ENCODE measurements around the gene SLC38A8. TPM values are rescaled to one million over a fixed set of nuclear protein-coding genes. Genes with fewer than 3 reads are reported as not detected.

Gene SLC38A8
- total RNA-seq, 2 experiments from 2014 or later = not detected

- Mint-ChIP-seq H3K4me1 (ENCODE audit: low read depth) (peaks cover 1% of the 10 kb centered on the region), H3K4me3 (no peak overlapping the region), H3K36me3 (ENCODE audit: low read depth) (no peaks in the 10 kb centered on the region), H3K27me3 (peaks cover 21% of the 10 kb centered on the region), H3K9me3 (no peaks in the 10 kb centered on the region), H3K27ac (no peak overlapping the region)
- DNase-seq (no peak), ATAC-seq (no peak)
- intact Hi-C loops (cut with micrococcal nuclease) = no loop called here
- no peak for TF ChIP-seq CTCF (IDR thresholded peaks at IDR 0.05)
- CTCF ChIA-PET = interaction anchor here (2.4 kb wide), 1 partner anchor 34 kb away, joined by 7 read pairs; no protein-coding TSS in a partner anchor
- POLR2A ChIA-PET = no interaction called here
These were observed 52.1 kb downstream of the SLC38A8 start for GRCh38 chr16:83990492-83990891.

DNA sequence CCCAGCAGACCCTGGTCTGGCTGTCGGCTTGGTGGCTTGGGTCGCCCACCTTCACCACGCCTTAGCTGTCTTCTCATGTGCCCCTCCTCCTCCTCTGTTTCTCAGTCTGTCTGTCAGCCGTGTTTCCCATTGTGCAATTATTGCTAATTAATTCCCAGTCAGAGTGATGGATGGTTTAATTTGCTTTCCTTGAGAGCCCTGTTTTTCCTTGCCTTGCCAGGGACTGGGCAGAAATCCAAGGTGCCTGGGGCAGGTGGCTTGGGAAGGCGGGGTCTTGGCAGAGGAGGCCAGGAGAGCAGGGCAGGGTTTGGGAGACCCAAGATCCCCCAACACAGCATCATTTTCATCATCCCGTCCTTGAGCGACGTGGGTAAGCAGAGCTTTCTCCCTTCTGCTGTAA is 53.3 kb downstream of the SLC38A8 start:
- Mint-ChIP-seq H3K4me1 (ENCODE audit: low read depth) (no peaks in the 10 kb centered on the region), H3K27ac (no peak overlapping the region), H3K36me3 (ENCODE audit: low read depth) (no peaks in the 10 kb centered on the region), H3K4me3 (no peak overlapping the region), H3K27me3 (peaks cover 15% of the 10 kb centered on the region), H3K9me3 (no peaks in the 10 kb centered on the region)
- no peak for TF ChIP-seq CTCF (IDR thresholded peaks at IDR 0.05)
- ChIA-PET CTCF (interaction anchor here (0.7 to 2.4 kb wide), 2 partner anchors 32 to 74 kb away, joined by 3 to 7 read pairs; no protein-coding TSS in a partner anchor), POLR2A (interaction anchor here (0.9 kb wide), 1 partner anchor 9 kb away, joined by 3 read pairs; no protein-coding TSS in a partner anchor)
- ATAC-seq (no peak), DNase-seq (no peak)
- intact Hi-C loops (cut with micrococcal nuclease) = no loop called here

DNA sequence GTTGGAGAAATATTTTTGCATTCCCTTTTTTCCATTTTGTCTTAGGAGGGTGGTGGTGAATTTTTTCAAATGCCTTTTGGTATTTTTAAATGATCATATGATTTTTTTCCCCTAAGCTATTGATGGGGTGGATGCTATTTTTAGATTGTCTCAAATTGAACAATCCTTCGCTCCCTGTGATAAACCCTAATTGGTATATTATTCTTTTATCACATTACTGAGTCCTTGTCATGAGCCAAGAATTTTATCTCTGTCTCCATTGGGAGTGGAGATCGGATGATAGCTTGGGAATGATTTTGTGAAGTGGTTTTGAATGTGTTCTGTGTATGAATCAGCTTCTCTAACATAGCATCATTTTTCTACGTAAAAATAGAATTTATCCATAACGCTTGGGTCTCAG is 59.1 kb downstream of the SLC38A8 start:
- Mint-ChIP-seq H3K27ac (no peak overlapping the region), H3K36me3 (ENCODE audit: low read depth) (no peaks in the 10 kb centered on the region), H3K9me3 (peaks cover 4% of the 10 kb centered on the region), H3K4me3 (no peak overlapping the region), H3K27me3 (peaks cover 2% of the 10 kb centered on the region), H3K4me1 (ENCODE audit: low read depth) (no peaks in the 10 kb centered on the region)
- ATAC-seq (no peak), DNase-seq (no peak)
- intact Hi-C loops (cut with micrococcal nuclease) = no loop called here
- POLR2A ChIA-PET = no interaction called here
- CTCF ChIA-PET = interaction anchor here (1.0 kb wide), 1 partner anchor 27 kb away, joined by 3 read pairs; no protein-coding TSS in a partner anchor
- TF ChIP-seq CTCF (IDR thresholded peaks at IDR 0.05) = no peak

- TF ChIP-seq CTCF (IDR thresholded peaks at IDR 0.05) = no peak
- intact Hi-C loops (cut with micrococcal nuclease) = no loop called here
- Mint-ChIP-seq H3K4me3 (no peak overlapping the region), H3K36me3 (ENCODE audit: low read depth) (no peaks in the 10 kb centered on the region), H3K4me1 (ENCODE audit: low read depth) (no peaks in the 10 kb centered on the region), H3K27ac (no peak overlapping the region), H3K9me3 (peaks cover 5% of the 10 kb centered on the region), H3K27me3 (no peaks in the 10 kb centered on the region)
- ChIA-PET CTCF (no interaction called here), POLR2A (no interaction called here)
- DNase-seq (no peak), ATAC-seq (no peak)
These were observed 60.8 kb downstream of the SLC38A8 start for GRCh38 chr16:83981799-83982198.

GRCh38 chr16:83980794-83981193 is 61.8 kb downstream of the SLC38A8 start:
- intact Hi-C loops (cut with micrococcal nuclease) = no loop called here
- Mint-ChIP-seq H3K27ac (no peak overlapping the region), H3K27me3 (no peaks in the 10 kb centered on the region), H3K4me3 (no peak overlapping the region), H3K4me1 (ENCODE audit: low read depth) (no peaks in the 10 kb centered on the region), H3K36me3 (ENCODE audit: low read depth) (no peaks in the 10 kb centered on the region), H3K9me3 (peaks cover 5% of the 10 kb centered on the region)
- ChIA-PET CTCF (interaction anchor here (0.9 kb wide), 1 partner anchor 82 kb away, joined by 3 read pairs; no protein-coding TSS in a partner anchor), POLR2A (interaction anchor here (0.9 kb wide), 1 partner anchor 9 kb away, joined by 3 read pairs; no protein-coding TSS in a partner anchor)
- DNase-seq = no peak
- TF ChIP-seq CTCF (IDR thresholded peaks at IDR 0.05) = no peak
- ATAC-seq = no peak

Data from activated CD8-positive, alpha-beta T cell treated with anti-CD3 and anti-CD28 coated beads for 36 hours (primary cell).